K562 (cell line): ENCODE measurements around the gene PRKAR2B. TPM values are rescaled to one million over a fixed set of nuclear protein-coding genes. Genes with fewer than 3 reads are reported as not detected.

Experiments
- CHAMP1 ChIP-seq: fragments of 450-650 bp; IDR thresholded peaks from 2 replicates; pipeline ENCODE4 v1.6.1; 2016; ENCODE audit warnings: mild to moderate bottlenecking
- DMBX1 ChIP-seq: fragments of 250-450 bp; sonication (Bioruptor Pico); IDR thresholded peaks from 2 replicates; pipeline ENCODE4 v1.8.0; 2022; ENCODE audit warnings: inconsistent platforms, mild to moderate bottlenecking, moderate library complexity, borderline replicate concordance
- GABPB1 ChIP-seq: sonication (generic); formaldehyde crosslinking; IDR thresholded peaks from 2 replicates; pipeline ENCODE4 v1.8.0; 2022; ENCODE audit warnings: mild to moderate bottlenecking, missing genetic modification reagents
- HINFP ChIP-seq: fragments of 450-650 bp; conservative IDR thresholded peaks from 2 replicates; pipeline ENCODE4 v1.6.1; 2016; ENCODE audit warnings: missing genetic modification characterization, low read depth, mild to moderate bottlenecking, control low read depth, missing compliant biosample characterization
- HMBOX1 ChIP-seq: sonication (generic); IDR thresholded peaks from 2 replicates; pipeline ENCODE4 v1.6.1; 2016
- HMG20A ChIP-seq: fragments of 450-650 bp; formaldehyde crosslinking; conservative IDR thresholded peaks from 2 replicates; pipeline ENCODE4 v1.4.0; 2020; ENCODE audit warnings: mild to moderate bottlenecking, mixed read lengths
- NCOA4 ChIP-seq: fragments of 450-650 bp; IDR thresholded peaks from 2 replicates; pipeline ENCODE4 v1.6.1; 2018; ENCODE audit warnings: mild to moderate bottlenecking; ENCODE audit not compliant: partially characterized antibody
- RBBP5 ChIP-seq: fragments of 200-600 bp; sonication (generic); IDR thresholded peaks from 2 replicates; pipeline ENCODE4 v1.6.1; 2012; ENCODE audit warnings: borderline replicate concordance, mild to moderate bottlenecking, low read length, control low read depth, inconsistent platforms; ENCODE audit not compliant: insufficient read depth, poor library complexity, severe bottlenecking
- THRB ChIP-seq: fragments of 450-650 bp; formaldehyde crosslinking; conservative IDR thresholded peaks from 2 replicates; pipeline ENCODE4 v1.4.0; 2022; ENCODE audit warnings: mild to moderate bottlenecking, missing genetic modification characterization
- XRCC3 ChIP-seq: fragments of 450-650 bp; IDR thresholded peaks from 2 replicates; pipeline ENCODE4 v1.6.1; 2017; ENCODE audit warnings: mild to moderate bottlenecking, moderate library complexity
- ZEB2 ChIP-seq: fragments of 450-650 bp; IDR thresholded peaks from 2 replicates; pipeline ENCODE4 v1.6.1; 2016
- polyA plus RNA-seq, 8 experiments: library from polyadenylated mRNA; depleted of rRNA in 4 of 8; stranded (reverse) in 5 of 8; unstranded in 3 of 8; fragments of >200 nt; fragmentation: Nextera tagmentation in 2 of 8; fragmentation: Illumina TruSeq in 1 of 8; extraction: Ambion mirVana in 2 of 8; extraction: Trizol in 1 of 8; gene quantifications; 2 replicates each; pipeline versions ENCODE4 v1.2.1 to v1.2.3, GENCODE V29; 2011 to 2014; ENCODE audit warnings: inconsistent platforms in 1 of 8, missing spikeins in 1 of 8
- total RNA-seq, 7 experiments: library from RNA; depleted of rRNA in 6 of 7; stranded (reverse); fragments of >200 nt in 6 of 7; fragmentation: Illumina TruSeq in 2 of 7; extraction: Trizol in 2 of 7; gene quantifications; 2 replicates each; pipeline versions ENCODE4 v1.2.1 to v1.2.3, GENCODE V29; 2011 to 2021; ENCODE audit warnings: low replicate concordance in 1 of 7
- TF ChIP-seq, protein P1 (sequence below): sonication (generic); formaldehyde crosslinking; IDR thresholded peaks from 2 replicates; pipeline ENCODE4 v1.8.1; 2023; ENCODE audit warnings: mild to moderate bottlenecking, missing genetic modification reagents
- TF ChIP-seq, protein P2 (sequence below): fragments of 450-650 bp; formaldehyde crosslinking; IDR thresholded peaks from 2 replicates; pipeline ENCODE4 v1.4.0; 2020; ENCODE audit warnings: mild to moderate bottlenecking, moderate library complexity

The PRKAR2B gene
- total and polyA plus RNA-seq, 9 of the 15 experiments (the other 6 are each of a cell fraction or from before 2014, with no cell fraction given) = 59.0 to 173 (median 129) TPM

DNA sequence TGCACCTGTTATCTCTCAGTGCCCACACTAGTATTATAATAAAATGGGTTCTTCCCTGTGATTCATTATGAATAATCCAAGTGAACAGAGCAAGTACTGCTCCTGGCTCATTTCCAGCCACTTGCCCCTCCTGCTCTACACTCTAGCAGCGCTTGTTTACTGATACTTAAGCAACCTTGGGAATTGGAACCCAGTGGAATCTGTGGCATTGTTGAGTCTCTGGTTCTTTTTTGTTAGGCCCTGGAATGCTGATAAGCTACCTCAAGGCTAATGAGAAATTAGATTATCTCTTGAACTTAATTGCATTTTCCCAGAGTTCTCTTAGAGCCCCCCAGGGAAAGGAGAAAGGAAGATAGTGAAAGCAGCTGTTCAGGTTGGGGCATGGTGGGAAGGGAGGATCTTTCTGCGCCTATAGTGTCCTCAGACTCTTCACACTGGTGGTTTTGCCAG, 34.0 kb downstream of the PRKAR2B start (continued):
- TF ChIP-seq HMBOX1 = 0 out of 2 replicates have a peak, but pooled peaks have one; percentile 2
- TF ChIP-seq CHAMP1 = no peak
- TF ChIP-seq, protein P1, sequence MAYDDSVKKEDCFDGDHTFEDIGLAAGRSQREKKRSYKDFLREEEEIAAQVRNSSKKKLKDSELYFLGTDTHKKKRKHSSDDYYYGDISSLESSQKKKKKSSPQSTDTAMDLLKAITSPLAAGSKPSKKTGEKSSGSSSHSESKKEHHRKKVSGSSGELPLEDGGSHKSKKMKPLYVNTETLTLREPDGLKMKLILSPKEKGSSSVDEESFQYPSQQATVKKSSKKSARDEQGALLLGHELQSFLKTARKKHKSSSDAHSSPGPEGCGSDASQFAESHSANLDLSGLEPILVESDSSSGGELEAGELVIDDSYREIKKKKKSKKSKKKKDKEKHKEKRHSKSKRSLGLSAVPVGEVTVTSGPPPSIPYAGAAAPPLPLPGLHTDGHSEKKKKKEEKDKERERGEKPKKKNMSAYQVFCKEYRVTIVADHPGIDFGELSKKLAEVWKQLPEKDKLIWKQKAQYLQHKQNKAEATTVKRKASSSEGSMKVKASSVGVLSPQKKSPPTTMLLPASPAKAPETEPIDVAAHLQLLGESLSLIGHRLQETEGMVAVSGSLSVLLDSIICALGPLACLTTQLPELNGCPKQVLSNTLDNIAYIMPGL = no peak
- no peak for TF ChIP-seq RBBP5
- TF ChIP-seq HMG20A (CRISPR knock-in tag) = no peak
- TF ChIP-seq GABPB1 (CRISPR knock-in tag) = peak; percentile 6; the same call in 1 of the 2 replicates
- TF ChIP-seq THRB (CRISPR knock-in tag) = 0 out of 2 replicates have a peak, but pooled peaks have one; percentile 14
- TF ChIP-seq NCOA4 = no peak
- TF ChIP-seq, protein P2, sequence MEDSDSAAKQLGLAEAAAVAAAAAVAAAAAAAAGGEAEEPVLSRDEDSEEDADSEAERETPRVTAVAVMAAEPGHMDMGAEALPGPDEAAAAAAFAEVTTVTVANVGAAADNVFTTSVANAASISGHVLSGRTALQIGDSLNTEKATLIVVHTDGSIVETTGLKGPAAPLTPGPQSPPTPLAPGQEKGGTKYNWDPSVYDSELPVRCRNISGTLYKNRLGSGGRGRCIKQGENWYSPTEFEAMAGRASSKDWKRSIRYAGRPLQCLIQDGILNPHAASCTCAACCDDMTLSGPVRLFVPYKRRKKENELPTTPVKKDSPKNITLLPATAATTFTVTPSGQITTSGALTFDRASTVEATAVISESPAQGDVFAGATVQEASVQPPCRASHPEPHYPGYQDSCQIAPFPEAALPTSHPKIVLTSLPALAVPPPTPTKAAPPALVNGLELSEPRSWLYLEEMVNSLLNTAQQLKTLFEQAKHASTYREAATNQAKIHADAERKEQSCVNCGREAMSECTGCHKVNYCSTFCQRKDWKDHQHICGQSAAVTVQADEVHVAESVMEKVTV (CRISPR knock-in tag) = no peak
- peak; percentile 12; the same call in 1 of the 2 replicates for TF ChIP-seq DMBX1 (CRISPR knock-in tag)
- TF ChIP-seq ZEB2 = no peak
- TF ChIP-seq XRCC3 = no peak
- TF ChIP-seq HINFP (tag) = no peak
